Kidney (tissue), 14 donors: ENCODE data around the gene AHCTF1. TPM values are rescaled to one million over a fixed set of nuclear protein-coding genes. Genes with fewer than 3 reads are reported as not detected.

ENCODE experiments used
- DNase-seq, 5 donors: peaks; one replicate each; pipeline ENCODE4 v3.0.0-alpha.2; 2013 to 2020
- FAIRE-seq: peaks from 2 replicates; lab custom pipeline; 2012; peaks lifted over from hg19 to GRCh38; lab: Jason Lieb, UNC
- H3K27ac ChIP-seq, 2 donors: one replicate each; pipeline ENCODE4 v1.7.0; 2013; ENCODE audit warnings: low read depth in 2 of 2, low read length in 2 of 2, inconsistent platforms in 1 of 2
- H3K27me3 ChIP-seq: one replicate; pipeline ENCODE4 v1.7.1; 2013; ENCODE audit warnings: low read length, inconsistent platforms; ENCODE audit not compliant: control insufficient read depth, insufficient read depth
- H3K36me3 ChIP-seq, 3 donors: one replicate each; pipeline versions ENCODE4 v1.7.0 to v1.7.1; 2013; ENCODE audit warnings: low read length in 3 of 3, control low read depth in 1 of 3, inconsistent platforms in 1 of 3; ENCODE audit not compliant: insufficient read depth in 3 of 3, control insufficient read depth in 2 of 3
- H3K4me1 ChIP-seq, 3 donors: one replicate each; pipeline versions ENCODE4 v1.7.0 to v1.7.1; 2013; ENCODE audit warnings: low read length in 3 of 3, inconsistent platforms in 1 of 3, low read depth in 1 of 3; ENCODE audit not compliant: control insufficient read depth in 2 of 3, insufficient read depth in 2 of 3
- H3K4me3 ChIP-seq, 3 donors: one replicate each; pipeline versions ENCODE4 v1.7.0 to v1.8.1; 2013; ENCODE audit warnings: low read length in 3 of 3, control low read depth in 1 of 3, inconsistent platforms in 1 of 3
- H3K9ac ChIP-seq, 3 donors: one replicate each; pipeline versions ENCODE4 v1.7.0 to v1.7.1; 2013; ENCODE audit warnings: low read length in 3 of 3, control low read depth in 1 of 3, inconsistent platforms in 1 of 3
- H3K9me3 ChIP-seq, 3 donors: one replicate each; pipeline versions ENCODE4 v1.7.0 to v1.7.1; 2013; ENCODE audit warnings: low read length in 3 of 3, control low read depth in 1 of 3, inconsistent platforms in 1 of 3; ENCODE audit not compliant: control insufficient read depth in 2 of 3, insufficient read depth in 1 of 3
- CTCF ChIP-seq: IDR thresholded peaks from 3 replicates; pipeline ENCODE4 v1.5.1; 2012; ENCODE audit warnings: mild to moderate bottlenecking, moderate library complexity, borderline replicate concordance; ENCODE audit not compliant: insufficient read depth; ENCODE audit errors: extremely low read depth
- intact Hi-C: fragments of 100-400 bp; cut with DNase I; formaldehyde crosslinking; loops from one replicate; pipeline ENCODE4 v1.11.1; 2022
- polyA plus RNA-seq: library from polyadenylated mRNA; stranded (reverse); fragments of 350-450 nt; fragmentation: Illumina TruSeq; extraction: RNeasy Lipid Tissue Mini Kit (QIAGEN cat#74804); gene quantifications from one replicate; pipeline ENCODE4 v1.2.3, GENCODE V29; 2014; ENCODE audit warnings: low read depth, low replicate concordance; ENCODE audit not compliant: insufficient read depth
- total RNA-seq: library from RNA; stranded (reverse); fragmentation: NEBNext Ultra II Directional; extraction: Animal tissue kit (Norgen Biotek cat#: 25700); gene quantifications from one replicate; pipeline ENCODE4 v1.2.1, GENCODE V29; 2021
- donor health status: control.
- donor health status: control.
- donor health status: control.
- donor health status: control.
- donor health status: control.
- donor health status: DM: yes; HTN: yes; CAD: no.
- donor health status: Normal renal cell carcinoma (clear cell type).

The AHCTF1 gene
- total and polyA plus RNA-seq, 2 donors from 2014 or later = 5.2 to 30.1 TPM

- no peaks in the 10 kb centered on the region for H3K27me3 ChIP-seq
- DNase-seq (peak in 1 of 5 donors; percentile 33), FAIRE-seq (no peak)
- no peaks in the 10 kb centered on the region for H3K36me3 ChIP-seq
- no peak overlapping the region for H3K27ac ChIP-seq
- TF ChIP-seq CTCF = no peak
- H3K9ac ChIP-seq = no peak overlapping the region
- H3K4me3 ChIP-seq = no peak overlapping the region
- intact Hi-C loops = no loop called here
- H3K9me3 ChIP-seq = peaks cover 0 to 6% (median 1%) of the 10 kb centered on the region in 3 donors
- no peaks in the 10 kb centered on the region for H3K4me1 ChIP-seq
These were observed 40.2 kb upstream of the AHCTF1 start for GRCh38 chr1:246971969-246972368.

GRCh38 chr1:246971090-246971721, 39.5 kb upstream of the AHCTF1 start:
- FAIRE-seq (no peak), DNase-seq (no peak)
- Histone ChIP-seq H3K27me3 (no peaks in the 10 kb centered on the region), H3K9ac (no peak overlapping the region), H3K4me3 (no peak overlapping the region), H3K9me3 (peaks cover 0 to 4% (median 1%) of the 10 kb centered on the region in 3 donors), H3K36me3 (no peaks in the 10 kb centered on the region), H3K27ac (no peak overlapping the region), H3K4me1 (no peaks in the 10 kb centered on the region)
- intact Hi-C loops = no loop called here
- TF ChIP-seq CTCF = peak; percentile 68

- TF ChIP-seq CTCF = no peak
- Histone ChIP-seq H3K4me3 (no peak overlapping the region), H3K9ac (no peak overlapping the region), H3K4me1 (no peaks in the 10 kb centered on the region), H3K27ac (no peak overlapping the region), H3K36me3 (no peaks in the 10 kb centered on the region), H3K27me3 (no peaks in the 10 kb centered on the region), H3K9me3 (peaks cover 0 to 4% (median 1%) of the 10 kb centered on the region in 3 donors)
- intact Hi-C loops = no loop called here
- no peak for FAIRE-seq
- DNase-seq = no peak
These were observed 37.9 kb upstream of the AHCTF1 start for GRCh38 chr1:246969621-246970020.
